Measurements from ENCODE around the gene JMJD4. TPM values are rescaled to one million over a fixed set of nuclear protein-coding genes. Genes with fewer than 3 reads are reported as not detected.

JMJD4 gene
- total and polyA plus RNA-seq, 9 of the 15 experiments (the other 6 are each of a cell fraction or from before 2014, with no cell fraction given): 1.4 to 42.6 (median 29.2) TPM

GRCh38 chr1:227774821-227775661 is 39.9 kb upstream of the JMJD4 start:
- H3K4me3 ChIP-seq: no peak overlapping the region
- BruUV-seq (replicated peaks): no TSS peak
- H3K27me3 ChIP-seq (ENCODE audit: control insufficient read depth in 2 of 2, insufficient read depth in 2 of 2, low read length in 2 of 2): no peaks in the 10 kb centered on the region
- peaks cover 9% of the 10 kb centered on the region; the same call in 1 of the 2 replicates for H4K20me1 ChIP-seq (replicated peaks; ENCODE audit: control insufficient read depth, insufficient read depth, low read length)
- DNase-seq (ENCODE audit: extremely low read depth in 1 of 4, low spot score in 3 of 4): no peak
- H3K9me3 ChIP-seq (replicated peaks; ENCODE audit: control insufficient read depth, insufficient read depth, low read depth, low read length): no peaks in the 10 kb centered on the region
- intact Hi-C loops (cut with micrococcal nuclease): no loop called here
- no peak overlapping the region for H3K4me2 ChIP-seq (ENCODE audit: insufficient read depth, low read length)
- CTCF ChIA-PET (ENCODE audit: low intra/inter-chr PET ratio): no interaction called here
- POLR2A ChIA-PET: interaction anchor here (0.6 to 1.9 kb wide), 3 partner anchors 12 to 177 kb away, joined by 3 to 4 read pairs (median 3); no protein-coding TSS in a partner anchor
- H3K9ac ChIP-seq (ENCODE audit: insufficient read depth in 1 of 2, low read depth in 2 of 2, low read length in 2 of 2): peak overlapping the region in 1 of 2 experiments; percentile 33; a peak in 1 of 4 replicates
- TF ChIP-seq ZNF280A (IDR thresholded peaks at IDR 0.05; ENCODE audit: low read depth, partially characterized antibody) (no peak), IRF1 (CRISPR knock-in tag; IDR thresholded peaks at IDR 0.05; ENCODE audit: borderline replicate concordance) (no peak), TGIF2 (CRISPR knock-in tag; IDR thresholded peaks at IDR 0.05) (0 out of 2 replicates have a peak, but pooled peaks have one; percentile 24), FIP1L1 (IDR thresholded peaks at IDR 0.05; ENCODE audit: low read depth, low read length, poor library complexity, severe bottlenecking) (no peak), FOXK1 (CRISPR knock-in tag; IDR thresholded peaks at IDR 0.05; ENCODE audit: borderline replicate concordance) (no peak)
- TF ChIP-seq, protein P1, sequence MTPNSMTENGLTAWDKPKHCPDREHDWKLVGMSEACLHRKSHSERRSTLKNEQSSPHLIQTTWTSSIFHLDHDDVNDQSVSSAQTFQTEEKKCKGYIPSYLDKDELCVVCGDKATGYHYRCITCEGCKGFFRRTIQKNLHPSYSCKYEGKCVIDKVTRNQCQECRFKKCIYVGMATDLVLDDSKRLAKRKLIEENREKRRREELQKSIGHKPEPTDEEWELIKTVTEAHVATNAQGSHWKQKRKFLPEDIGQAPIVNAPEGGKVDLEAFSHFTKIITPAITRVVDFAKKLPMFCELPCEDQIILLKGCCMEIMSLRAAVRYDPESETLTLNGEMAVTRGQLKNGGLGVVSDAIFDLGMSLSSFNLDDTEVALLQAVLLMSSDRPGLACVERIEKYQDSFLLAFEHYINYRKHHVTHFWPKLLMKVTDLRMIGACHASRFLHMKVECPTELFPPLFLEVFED (CRISPR knock-in tag; conservative IDR thresholded peaks at IDR 0.05): no peak
- in situ Hi-C loops (cut with MboI): no loop called here
- H3K79me2 ChIP-seq (ENCODE audit: control insufficient read depth, insufficient read depth, low read length): no peaks in the 10 kb centered on the region
- peaks cover 0 to 14% of the 10 kb centered on the region in 2 experiments; a peak in 1 of 5 replicates for H3K4me1 ChIP-seq (replicated peaks in 1 of 2; ENCODE audit: control insufficient read depth in 2 of 2, insufficient read depth in 2 of 2, low read length in 2 of 2)
- H3K9me1 ChIP-seq (ENCODE audit: control insufficient read depth, insufficient read depth, low read length): peaks cover 3% of the 10 kb centered on the region
- no peak for FAIRE-seq
- H3K36me3 ChIP-seq (ENCODE audit: control insufficient read depth, insufficient read depth, low read length): peaks cover 20% of the 10 kb centered on the region; the same call in 2 of the 3 replicates
- no peak overlapping the region for H3K27ac ChIP-seq (ENCODE audit: extremely low read depth, low read depth, low read length)
- ATAC-seq: no peak
- no peak overlapping the region for H2AFZ ChIP-seq (ENCODE audit: low read depth, low read length)
- WGBS (ENCODE audit: insufficient coverage, low coverage, missing lambda C conversion rate): 91% methylated on average over 39 of the region's 42 CpGs
